Stimulated activated CD4-positive, alpha-beta T cell treated with anti-CD3 and anti-CD28 coated beads, Interleukin-4, amount 100 ng/mL, for 24 hours (primary cell): ENCODE measurements around the gene ARHGAP1.

Source experiments
- DNase-seq: peaks from one replicate; pipeline ENCODE4 v3.0.0-alpha.2; 2020

Gene ARHGAP1

GRCh38 chr11:46700241-46701077, at the start of gene ARHGAP1, which contains the start of gene ZNF408:
Gene ARHGAP1 (minus strand): TSS chr11:46700619. CDS start chr11:46696107, 4,512 bp downstream.
Gene ZNF408 (plus strand): TSS chr11:46701031. CDS start chr11:46701048, 17 bp downstream.
- DNase-seq = peak; percentile 100

GRCh38 chr11:46747150-46747549, 46.7 kb upstream of the ARHGAP1 start:
- no peak for DNase-seq

- no peak for DNase-seq
Observed at GRCh38 chr11:46745995-46746394, 45.6 kb upstream of the ARHGAP1 start.

- DNase-seq = no peak
Observed at GRCh38 chr11:46745328-46745727, 44.9 kb upstream of the ARHGAP1 start.

GRCh38 chr11:46743693-46744339, 43.4 kb upstream of the ARHGAP1 start:
- DNase-seq = no peak

- DNase-seq = no peak
Observed at GRCh38 chr11:46743043-46743442, 42.6 kb upstream of the ARHGAP1 start.

- no peak for DNase-seq
Observed at GRCh38 chr11:46741600-46742484, 41.4 kb upstream of the ARHGAP1 start.

- DNase-seq = no peak
Observed at GRCh38 chr11:46738887-46739286, 38.5 kb upstream of the ARHGAP1 start.

- DNase-seq = no peak
Observed at GRCh38 chr11:46737699-46738098, 37.3 kb upstream of the ARHGAP1 start.

- DNase-seq = no peak
Observed at GRCh38 chr11:46736615-46737014, 36.2 kb upstream of the ARHGAP1 start.

- DNase-seq = no peak
Observed at GRCh38 chr11:46736146-46736545, 35.7 kb upstream of the ARHGAP1 start.

- no peak for DNase-seq
Observed at GRCh38 chr11:46733234-46733633, 32.8 kb upstream of the ARHGAP1 start.

GRCh38 chr11:46731545-46731944, 31.1 kb upstream of the ARHGAP1 start:
- no peak for DNase-seq

GRCh38 chr11:46729110-46730027, 28.9 kb upstream of the ARHGAP1 start:
- DNase-seq = no peak

- no peak for DNase-seq
Observed at GRCh38 chr11:46728659-46729040, 28.2 kb upstream of the ARHGAP1 start.

GRCh38 chr11:46727952-46728658, 27.7 kb upstream of the ARHGAP1 start:
- DNase-seq = no peak

- no peak for DNase-seq
Observed at GRCh38 chr11:46726206-46726862, 25.9 kb upstream of the ARHGAP1 start.

- no peak for DNase-seq
Observed at GRCh38 chr11:46725338-46726205, 25.2 kb upstream of the ARHGAP1 start.

- DNase-seq = no peak
Observed at GRCh38 chr11:46724088-46724487, 23.7 kb upstream of the ARHGAP1 start.

- DNase-seq = no peak
Observed at GRCh38 chr11:46723359-46723680, 22.9 kb upstream of the ARHGAP1 start.
